Measurements from ENCODE around the gene CASP12. TPM values are rescaled to one million over a fixed set of nuclear protein-coding genes. Genes with fewer than 3 reads are reported as not detected.

CASP12 gene
- polyA plus RNA-seq, 2 of the 4 experiments (the other 2 are of a cell fraction) = not detected

- WGBS (ENCODE audit: missing lambda C conversion rate) = 58% methylated on average over 7 of the region's 7 CpGs
- H3K4me2 ChIP-seq = no peak overlapping the region
- TF ChIP-seq USF2 (IDR thresholded peaks at IDR 0.05) = no peak
- H3K4me3 ChIP-seq = no peak overlapping the region
- no peak for ATAC-seq
- CTCF ChIA-PET = no interaction called here
- H3K4me1 ChIP-seq = no peaks in the 10 kb centered on the region
- no peak for DNase-seq (ENCODE audit: low read depth in 1 of 2, low spot score in 1 of 2)
- no peak overlapping the region for H3K27ac ChIP-seq
- no peaks in the 10 kb centered on the region for H3K9me3 ChIP-seq
- POLR2A ChIA-PET = no interaction called here
- FAIRE-seq = no peak
Measured at GRCh38 chr11:104858882-104859775, 39.1 kb downstream of the CASP12 start.

- no peak for TF ChIP-seq NFE2L2 (conservative IDR thresholded peaks at IDR 0.05; ENCODE audit: low read length)
- no peak for TF ChIP-seq RFX5 (IDR thresholded peaks at IDR 0.05)
- no peak for TF ChIP-seq USF2 (IDR thresholded peaks at IDR 0.05)
- no peak for TF ChIP-seq NPAS2 (CRISPR knock-in tag; IDR thresholded peaks at IDR 0.05; ENCODE audit: borderline replicate concordance)
- no peak for TF ChIP-seq CHD4 (IDR thresholded peaks at IDR 0.05; ENCODE audit: borderline replicate concordance)
- no peak for TF ChIP-seq KDM1A (IDR thresholded peaks at IDR 0.05; ENCODE audit: low read depth)
- TF ChIP-seq CEBPB (IDR thresholded peaks at IDR 0.05) = no peak
- no peak for TF ChIP-seq JUNB (IDR thresholded peaks at IDR 0.05)
- TF ChIP-seq POLR2A (IDR thresholded peaks at IDR 0.05; ENCODE audit: low read length) = no peak
- TF ChIP-seq SMC3 (IDR thresholded peaks at IDR 0.05) = no peak
- Histone ChIP-seq H3K27ac (no peak overlapping the region), H3K4me2 (no peak overlapping the region), H3K4me1 (no peaks in the 10 kb centered on the region), H3K9me3 (no peaks in the 10 kb centered on the region), H3K4me3 (no peak overlapping the region)
- DNase-seq (ENCODE audit: low read depth in 1 of 2, low spot score in 1 of 2) (no peak), FAIRE-seq (no peak), ATAC-seq (no peak)
- CTCF ChIA-PET = no interaction called here
- POLR2A ChIA-PET = no interaction called here
Measured at GRCh38 chr11:104856607-104857006, 41.7 kb downstream of the CASP12 start.

GRCh38 chr11:104855965-104856364, 42.3 kb downstream of the CASP12 start:
- POLR2A ChIA-PET = no interaction called here
- no peak for ATAC-seq
- Histone ChIP-seq H3K27ac (no peak overlapping the region), H3K4me3 (no peak overlapping the region), H3K4me1 (no peaks in the 10 kb centered on the region), H3K4me2 (no peak overlapping the region), H3K9me3 (no peaks in the 10 kb centered on the region)
- TF ChIP-seq PHF8 (IDR thresholded peaks at IDR 0.05; ENCODE audit: borderline replicate concordance, low read depth) = no peak
- no peak for TF ChIP-seq BCL3 (IDR thresholded peaks at IDR 0.05)
- no peak for TF ChIP-seq ZNF302 (CRISPR knock-in tag; IDR thresholded peaks at IDR 0.05)
- TF ChIP-seq GATA3 (IDR thresholded peaks at IDR 0.05; ENCODE audit: borderline replicate concordance) = no peak
- TF ChIP-seq MYC (IDR thresholded peaks at IDR 0.05; ENCODE audit: borderline replicate concordance, low read length) = no peak
- no peak for TF ChIP-seq MAZ (IDR thresholded peaks at IDR 0.05; ENCODE audit: borderline replicate concordance, low read depth, low read length)
- no peak for TF ChIP-seq E2F6 (IDR thresholded peaks at IDR 0.05; ENCODE audit: borderline replicate concordance, low read depth)
- TF ChIP-seq TFCP2L1 (CRISPR knock-in tag; IDR thresholded peaks at IDR 0.05) = no peak
- TF ChIP-seq HEYL (CRISPR knock-in tag; IDR thresholded peaks at IDR 0.05) = no peak
- no peak for TF ChIP-seq PBX3 (IDR thresholded peaks at IDR 0.05)
- TF ChIP-seq EHMT2 (IDR thresholded peaks at IDR 0.05; ENCODE audit: low read depth) = no peak
- TF ChIP-seq EHF (CRISPR knock-in tag; IDR thresholded peaks at IDR 0.05) = no peak
- TF ChIP-seq MAX (IDR thresholded peaks at IDR 0.05) = no peak
- no peak for TF ChIP-seq RNF2 (IDR thresholded peaks at IDR 0.05; ENCODE audit: borderline replicate concordance, low read depth)
- no peak for FAIRE-seq
- DNase-seq (ENCODE audit: low read depth in 1 of 2, low spot score in 1 of 2) = no peak
- 30% methylated on average over 2 of the region's 2 CpGs for WGBS (ENCODE audit: missing lambda C conversion rate)
- CTCF ChIA-PET = no interaction called here
